Measurements from ENCODE around the gene HOXC6. TPM values are rescaled to one million over a fixed set of nuclear protein-coding genes. Genes with fewer than 3 reads are reported as not detected.

Gene HOXC6
- total and polyA plus RNA-seq, 9 of the 15 experiments (the other 6 are each of a cell fraction or from before 2014, with no cell fraction given): 0.06 to 4.0 (median 1.4) TPM

GRCh38 chr12:54032627-54033100 lies 4.4 kb downstream of the HOXC6 start, which contains the start of gene HOXC5 (continued):
- TF ChIP-seq SMARCB1 (IDR thresholded peaks at IDR 0.05; ENCODE audit: insufficient read length, low read depth): no peak
- TF ChIP-seq ZBTB34 (CRISPR knock-in tag; IDR thresholded peaks at IDR 0.05): no peak
- TF ChIP-seq MEF2D (tag; conservative IDR thresholded peaks at IDR 0.05; ENCODE audit: low read depth): no peak; the same call in 1 of the 2 replicates
- no peak for TF ChIP-seq ZNF311 (CRISPR knock-in tag; IDR thresholded peaks at IDR 0.05)
- peak; percentile 43; the same call in 1 of the 2 replicates for TF ChIP-seq USF2 (CRISPR knock-in tag; IDR thresholded peaks at IDR 0.05)
- TF ChIP-seq SIX5 (IDR thresholded peaks at IDR 0.05; ENCODE audit: borderline replicate concordance in 1 of 2, insufficient read depth in 1 of 2, low read depth in 1 of 2, low read length in 2 of 2): no peak
- TF ChIP-seq RBM17 (IDR thresholded peaks at IDR 0.05; ENCODE audit: borderline replicate concordance, low read depth, low read length): no peak
- no peak for TF ChIP-seq ELF1 (tag; IDR thresholded peaks at IDR 0.05)
- TF ChIP-seq MBD1 (CRISPR knock-in tag; IDR thresholded peaks at IDR 0.05): no peak
- no peak for TF ChIP-seq PTRF (tag; IDR thresholded peaks at IDR 0.05)
- no peak for TF ChIP-seq ZNF780A (CRISPR knock-in tag; IDR thresholded peaks at IDR 0.05)
- TF ChIP-seq, protein P1, sequence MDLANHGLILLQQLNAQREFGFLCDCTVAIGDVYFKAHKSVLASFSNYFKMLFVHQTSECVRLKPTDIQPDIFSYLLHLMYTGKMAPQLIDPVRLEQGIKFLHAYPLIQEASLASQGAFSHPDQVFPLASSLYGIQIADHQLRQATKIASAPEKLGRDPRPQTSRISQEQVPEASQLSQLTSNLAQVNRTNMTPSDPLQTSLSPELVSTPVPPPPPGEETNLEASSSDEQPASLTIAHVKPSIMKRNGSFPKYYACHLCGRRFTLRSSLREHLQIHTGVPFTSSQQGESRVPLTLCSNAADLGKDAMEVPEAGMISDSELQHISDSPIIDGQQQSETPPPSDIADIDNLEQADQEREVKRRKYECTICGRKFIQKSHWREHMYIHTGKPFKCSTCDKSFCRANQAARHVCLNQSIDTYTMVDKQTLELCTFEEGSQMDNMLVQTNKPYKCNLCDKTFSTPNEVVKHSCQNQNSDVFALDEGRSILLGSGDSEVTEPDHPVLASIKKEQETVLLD (IDR thresholded peaks at IDR 0.05): no peak
- TF ChIP-seq ZC3H8 (IDR thresholded peaks at IDR 0.05): no peak
- 0 out of 2 replicates have a peak, but pooled peaks have one; percentile 6 for TF ChIP-seq KLF16 (IDR thresholded peaks at IDR 0.05)
- no peak for TF ChIP-seq HMG20B (CRISPR knock-in tag; IDR thresholded peaks at IDR 0.05)
- TF ChIP-seq SMAD4 (CRISPR knock-in tag; conservative IDR thresholded peaks at IDR 0.05): no peak
- TF ChIP-seq, protein P2, sequence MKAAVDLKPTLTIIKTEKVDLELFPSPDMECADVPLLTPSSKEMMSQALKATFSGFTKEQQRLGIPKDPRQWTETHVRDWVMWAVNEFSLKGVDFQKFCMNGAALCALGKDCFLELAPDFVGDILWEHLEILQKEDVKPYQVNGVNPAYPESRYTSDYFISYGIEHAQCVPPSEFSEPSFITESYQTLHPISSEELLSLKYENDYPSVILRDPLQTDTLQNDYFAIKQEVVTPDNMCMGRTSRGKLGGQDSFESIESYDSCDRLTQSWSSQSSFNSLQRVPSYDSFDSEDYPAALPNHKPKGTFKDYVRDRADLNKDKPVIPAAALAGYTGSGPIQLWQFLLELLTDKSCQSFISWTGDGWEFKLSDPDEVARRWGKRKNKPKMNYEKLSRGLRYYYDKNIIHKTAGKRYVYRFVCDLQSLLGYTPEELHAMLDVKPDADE (conservative IDR thresholded peaks at IDR 0.05; ENCODE audit: control insufficient read depth, low read depth, low read length): no peak
- TF ChIP-seq ZNF764 (CRISPR knock-in tag; IDR thresholded peaks at IDR 0.05; ENCODE audit: low read depth): no peak
- TF ChIP-seq ZNF347 (CRISPR knock-in tag; IDR thresholded peaks at IDR 0.05; ENCODE audit: low read depth): no peak
